Vagina (tissue), 2 donors: Measurements from ENCODE around the gene EBF3.

Experiments used
- POLR2A ChIP-seq, 2 donors: fragments of 450-650 bp; IDR thresholded peaks; one replicate each; pipeline ENCODE4 v1.6.1; 2017; ENCODE audit warnings: antibody characterized with exemption in 2 of 2, mild to moderate bottlenecking in 2 of 2, moderate library complexity in 2 of 2
- POLR2AphosphoS5 ChIP-seq, 2 donors: sonication (generic); formaldehyde crosslinking; IDR thresholded peaks; one replicate each; pipeline ENCODE4 v1.9.0; 2017; ENCODE audit warnings: antibody characterized with exemption in 2 of 2, mild to moderate bottlenecking in 2 of 2, low read depth in 1 of 2; ENCODE audit not compliant: insufficient read depth in 1 of 2
- TF ChIP-seq, protein P1 (sequence below), 3 experiments: fragments of 450-650 bp in 2 of 3; fragments of 200-600 bp in 1 of 3; sonication (generic) in 1 of 3; IDR thresholded peaks; one replicate each; pipeline ENCODE4 v1.5.1; 2017 to 2019; ENCODE audit warnings: antibody characterized with exemption in 3 of 3, mild to moderate bottlenecking in 2 of 3, moderate library complexity in 2 of 3

DNA sequence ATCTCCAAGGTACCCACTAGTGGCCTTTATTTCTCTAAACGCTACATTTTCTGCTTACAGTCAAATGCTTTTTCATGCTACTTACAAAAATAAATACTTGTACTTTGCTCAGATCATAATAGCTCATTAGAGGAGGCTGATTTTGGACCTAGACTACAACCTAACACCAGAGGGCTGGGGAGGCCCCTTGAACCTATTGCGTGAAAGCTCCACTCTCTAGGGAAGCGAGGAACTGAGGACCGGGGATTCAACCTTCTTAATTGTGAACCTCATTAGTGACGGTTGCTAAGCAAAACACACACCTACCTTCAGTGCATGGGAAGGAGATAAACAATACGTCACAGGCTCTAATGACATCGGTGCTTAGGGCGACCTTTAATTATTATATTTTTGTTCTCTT, 92.1 kb downstream of the EBF3 start:
- no peak for TF ChIP-seq POLR2AphosphoS5 (IDR thresholded peaks at IDR 0.05; ENCODE audit: insufficient read depth in 1 of 2, low read depth in 1 of 2)
- TF ChIP-seq, protein P1, sequence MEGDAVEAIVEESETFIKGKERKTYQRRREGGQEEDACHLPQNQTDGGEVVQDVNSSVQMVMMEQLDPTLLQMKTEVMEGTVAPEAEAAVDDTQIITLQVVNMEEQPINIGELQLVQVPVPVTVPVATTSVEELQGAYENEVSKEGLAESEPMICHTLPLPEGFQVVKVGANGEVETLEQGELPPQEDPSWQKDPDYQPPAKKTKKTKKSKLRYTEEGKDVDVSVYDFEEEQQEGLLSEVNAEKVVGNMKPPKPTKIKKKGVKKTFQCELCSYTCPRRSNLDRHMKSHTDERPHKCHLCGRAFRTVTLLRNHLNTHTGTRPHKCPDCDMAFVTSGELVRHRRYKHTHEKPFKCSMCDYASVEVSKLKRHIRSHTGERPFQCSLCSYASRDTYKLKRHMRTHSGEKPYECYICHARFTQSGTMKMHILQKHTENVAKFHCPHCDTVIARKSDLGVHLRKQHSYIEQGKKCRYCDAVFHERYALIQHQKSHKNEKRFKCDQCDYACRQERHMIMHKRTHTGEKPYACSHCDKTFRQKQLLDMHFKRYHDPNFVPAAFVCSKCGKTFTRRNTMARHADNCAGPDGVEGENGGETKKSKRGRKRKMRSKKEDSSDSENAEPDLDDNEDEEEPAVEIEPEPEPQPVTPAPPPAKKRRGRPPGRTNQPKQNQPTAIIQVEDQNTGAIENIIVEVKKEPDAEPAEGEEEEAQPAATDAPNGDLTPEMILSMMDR (IDR thresholded peaks at IDR 0.05), result no peak
- TF ChIP-seq POLR2A (IDR thresholded peaks at IDR 0.05), result no peak
